CD4-positive, alpha-beta T cell (primary cell): ENCODE data around the gene KCNIP4. TPM values are rescaled to one million over a fixed set of nuclear protein-coding genes. Genes with fewer than 3 reads are reported as not detected.

Source experiments
- ATAC-seq: fragments of 200-7000 bp; cut with Tn5 transposase; one replicate; pipeline ENCODE4 v1.10.0; 2022; ENCODE audit warnings: mild to moderate bottlenecking; ENCODE audit not compliant: poor library complexity
- CTCF ChIA-PET: fragments of 350-600 bp; sonication (Branson Sonifier 250); formaldehyde crosslinking; loops from one replicate; lab custom pipeline; 2021; ENCODE audit warnings: antibody characterized with exemption, inconsistent platforms; lab: Charles Lee
- POLR2A ChIA-PET: fragments of 350-600 bp; sonication (Branson Sonifier 250); formaldehyde crosslinking; loops from one replicate; lab custom pipeline; 2021; ENCODE audit warnings: antibody characterized with exemption, inconsistent platforms; lab: Charles Lee
- DNase-seq, 14 experiments: peaks; one replicate each; pipeline ENCODE4 v3.0.0-alpha.2; 2013 to 2020; ENCODE audit warnings: mixed read lengths in 2 of 14
- H3K27ac ChIP-seq, 2 donors: one replicate each; pipeline versions ENCODE4 v1.5.1 to v1.7.0; 2013; ENCODE audit warnings: low read length in 2 of 2, low read depth in 1 of 2, mild to moderate bottlenecking in 1 of 2
- H3K27me3 ChIP-seq, 2 experiments: 1 replicate in 1 of 2; 2 replicates in 1 of 2; pipeline versions ENCODE4 v1.6.1 to v1.7.0; 2013; ENCODE audit warnings: low read length in 2 of 2, control low read depth in 1 of 2, mild to moderate bottlenecking in 1 of 2, moderate library complexity in 1 of 2; ENCODE audit not compliant: insufficient read depth in 2 of 2, control insufficient read depth in 1 of 2
- H3K36me3 ChIP-seq: one replicate; pipeline ENCODE4 v1.6.1; 2013; ENCODE audit warnings: low read length, control low read depth; ENCODE audit not compliant: insufficient read depth
- H3K4me1 ChIP-seq: one replicate; pipeline ENCODE4 v1.6.1; 2013; ENCODE audit warnings: low read length, control low read depth; ENCODE audit not compliant: insufficient read depth
- H3K4me3 ChIP-seq: one replicate; pipeline ENCODE4 v1.5.1; 2013; ENCODE audit warnings: mild to moderate bottlenecking, low read length, moderate library complexity
- H3K9me3 ChIP-seq, 2 experiments: 1 replicate in 1 of 2; 2 replicates in 1 of 2; pipeline versions ENCODE4 v1.6.1 to v1.7.0; 2013; ENCODE audit warnings: low read length in 2 of 2, mild to moderate bottlenecking in 2 of 2, control low read depth in 1 of 2, moderate library complexity in 1 of 2; ENCODE audit not compliant: control insufficient read depth in 1 of 2, insufficient read depth in 1 of 2
- H3K27ac Mint-ChIP-seq: one replicate; pipeline ENCODE4 v1.8.0; 2020; ENCODE audit warnings: mixed read lengths
- H3K27me3 Mint-ChIP-seq: one replicate; pipeline ENCODE4 v1.8.0; 2021; ENCODE audit warnings: mixed read lengths
- H3K36me3 Mint-ChIP-seq: one replicate; pipeline ENCODE4 v1.8.0; 2021; ENCODE audit warnings: low read depth, mixed read lengths
- H3K4me1 Mint-ChIP-seq: one replicate; pipeline ENCODE4 v1.8.0; 2021; ENCODE audit warnings: low read depth, mixed read lengths
- H3K4me3 Mint-ChIP-seq: one replicate; pipeline ENCODE4 v1.8.0; 2020; ENCODE audit warnings: mild to moderate bottlenecking, mixed read lengths
- H3K9me3 Mint-ChIP-seq: one replicate; pipeline ENCODE4 v1.8.0; 2020; ENCODE audit warnings: mixed read lengths
- CTCF ChIP-seq: fragments of 200-600 bp; IDR thresholded peaks from one replicate; pipeline ENCODE4 v1.8.0; 2022; ENCODE audit warnings: antibody characterized with exemption, mild to moderate bottlenecking
- intact Hi-C, 2 experiments: fragments of 100-400 bp; cut with DNase I in 1 of 2; cut with micrococcal nuclease in 1 of 2; formaldehyde crosslinking; loops; one replicate each; pipeline versions ENCODE4 v1.15.1 to v1.9.0; 2023 to 2025; cut with DNase I, micrococcal nuclease
- total RNA-seq, 174 experiments: library from RNA in 2 of 174; stranded (reverse) in 2 of 174; gene quantifications; one replicate each; pipeline ENCODE4 v1.2.3 and lab custom pipeline; 2021 to 2026

KCNIP4 gene
- total RNA-seq, 2 experiments from 2014 or later: not detected

GRCh38 chr4:21001490-21001889 is 947.1 kb downstream of the KCNIP4 start:
- POLR2A ChIA-PET: no interaction called here

GRCh38 chr4:20997886-20998285 is 950.7 kb downstream of the KCNIP4 start:
- DNase-seq (no peak), ATAC-seq (no peak)
- Histone ChIP-seq H3K4me1 (peaks cover 5% of the 10 kb centered on the region), H3K36me3 (no peaks in the 10 kb centered on the region), H3K27me3 (no peaks in the 10 kb centered on the region), H3K27ac (no peak overlapping the region), H3K9me3 (peaks cover 0 to 2% of the 10 kb centered on the region in 2 experiments), H3K4me3 (no peak overlapping the region)
- Mint-ChIP-seq H3K27ac (no peak overlapping the region), H3K4me1 (no peaks in the 10 kb centered on the region), H3K4me3 (no peak overlapping the region), H3K9me3 (peaks cover 7% of the 10 kb centered on the region), H3K36me3 (no peaks in the 10 kb centered on the region), H3K27me3 (no peaks in the 10 kb centered on the region)
- ChIA-PET POLR2A (no interaction called here), CTCF (no interaction called here)
- TF ChIP-seq CTCF: no peak
- intact Hi-C loops: no loop called here

More at GRCh38 chr4:21001490-21001889, 947.1 kb downstream of the KCNIP4 start:
- Histone ChIP-seq H3K4me3 (no peak overlapping the region), H3K27ac (no peak overlapping the region), H3K4me1 (peaks cover 5% of the 10 kb centered on the region), H3K9me3 (no peaks in the 10 kb centered on the region), H3K27me3 (no peaks in the 10 kb centered on the region), H3K36me3 (no peaks in the 10 kb centered on the region)
- TF ChIP-seq CTCF: no peak
- ATAC-seq (no peak), DNase-seq (no peak)
- no peaks in the 10 kb centered on the region for H3K4me1 Mint-ChIP-seq
- peaks cover 6% of the 10 kb centered on the region for H3K9me3 Mint-ChIP-seq
- H3K4me3 Mint-ChIP-seq: peak overlapping the region; percentile 12
- intact Hi-C loops: no loop called here
- H3K27me3 Mint-ChIP-seq: no peaks in the 10 kb centered on the region
- no peaks in the 10 kb centered on the region for H3K36me3 Mint-ChIP-seq
- H3K27ac Mint-ChIP-seq: no peak overlapping the region
- CTCF ChIA-PET: no interaction called here

- no peaks in the 10 kb centered on the region for H3K36me3 Mint-ChIP-seq
- CTCF ChIA-PET: no interaction called here
- no peak for ATAC-seq
- no peaks in the 10 kb centered on the region for H3K4me1 Mint-ChIP-seq
- no peak overlapping the region for H3K27ac ChIP-seq
- no peaks in the 10 kb centered on the region for H3K27me3 ChIP-seq
- H3K4me3 Mint-ChIP-seq: no peak overlapping the region
- no peaks in the 10 kb centered on the region for H3K36me3 ChIP-seq
- TF ChIP-seq CTCF: no peak
- H3K27me3 Mint-ChIP-seq: no peaks in the 10 kb centered on the region
- intact Hi-C loops: no loop called here
- H3K9me3 Mint-ChIP-seq: peaks cover 11% of the 10 kb centered on the region
- peaks cover 0 to 5% of the 10 kb centered on the region in 2 experiments for H3K9me3 ChIP-seq
- POLR2A ChIA-PET: no interaction called here
- no peak for DNase-seq
- no peak overlapping the region for H3K27ac Mint-ChIP-seq
- H3K4me1 ChIP-seq: no peaks in the 10 kb centered on the region
- H3K4me3 ChIP-seq: no peak overlapping the region
These were observed 953.0 kb downstream of the KCNIP4 start for GRCh38 chr4:20995610-20996009.
